Liver (tissue), 9 donors: ENCODE data around the gene EDIL3. TPM values are rescaled to one million over a fixed set of nuclear protein-coding genes. Genes with fewer than 3 reads are reported as not detected.

Source experiments
- DNase-seq: peaks from one replicate; pipeline ENCODE4 v3.0.0-alpha.2; 2017; ENCODE audit warnings: low spot score
- H3K27ac ChIP-seq, 2 donors: one replicate each; pipeline ENCODE4 v1.7.0; 2013; ENCODE audit warnings: inconsistent platforms in 2 of 2, low read length in 2 of 2, control low read depth in 1 of 2, low read depth in 1 of 2, mild to moderate bottlenecking in 1 of 2
- H3K27me3 ChIP-seq, 4 donors: one replicate each; pipeline versions ENCODE4 v1.6.1 to v1.7.0; 2013; ENCODE audit warnings: low read length in 3 of 4, inconsistent platforms in 1 of 4, mild to moderate bottlenecking in 1 of 4, moderate library complexity in 1 of 4; ENCODE audit not compliant: control insufficient read depth in 4 of 4, insufficient read depth in 4 of 4
- H3K36me3 ChIP-seq, 4 donors: one replicate each; pipeline versions ENCODE4 v1.6.1 to v1.7.0; 2013; ENCODE audit warnings: low read length in 3 of 4, mild to moderate bottlenecking in 3 of 4, low read depth in 1 of 4, moderate library complexity in 1 of 4; ENCODE audit not compliant: control insufficient read depth in 4 of 4, insufficient read depth in 3 of 4
- H3K4me1 ChIP-seq, 4 donors: one replicate each; pipeline versions ENCODE4 v1.6.1 to v1.7.0; 2013; ENCODE audit warnings: low read length in 3 of 4, mild to moderate bottlenecking in 3 of 4, moderate library complexity in 1 of 4; ENCODE audit not compliant: control insufficient read depth in 4 of 4, insufficient read depth in 4 of 4
- H3K4me3 ChIP-seq, 3 donors: one replicate each; pipeline versions ENCODE4 v1.6.1 to v1.7.0; 2013; ENCODE audit warnings: low read length in 3 of 3, control low read depth in 1 of 3, low read depth in 1 of 3, mild to moderate bottlenecking in 1 of 3
- H3K9ac ChIP-seq, 2 donors: one replicate each; pipeline ENCODE4 v1.7.0; 2013; ENCODE audit warnings: low read length in 2 of 2, mild to moderate bottlenecking in 2 of 2, moderate library complexity in 2 of 2, control low read depth in 1 of 2, low read depth in 1 of 2
- H3K9me3 ChIP-seq, 4 donors: one replicate each; pipeline versions ENCODE4 v1.6.1 to v1.7.0; 2013; ENCODE audit warnings: low read length in 3 of 4; ENCODE audit not compliant: control insufficient read depth in 4 of 4
- EGR1 ChIP-seq, 2 donors: IDR thresholded peaks; 2 replicates each; pipeline ENCODE4 v1.6.1; 2016 to 2018; ENCODE audit warnings: antibody characterized with exemption in 2 of 2, low read depth in 2 of 2
- FOXA1 ChIP-seq: IDR thresholded peaks from 2 replicates; pipeline ENCODE4 v1.6.1; 2016; ENCODE audit warnings: antibody characterized with exemption
- FOXA2 ChIP-seq: IDR thresholded peaks from 2 replicates; pipeline ENCODE4 v1.6.1; 2016; ENCODE audit warnings: antibody characterized with exemption
- GABPA ChIP-seq, 2 donors: IDR thresholded peaks in 1 of 2; conservative IDR thresholded peaks in 1 of 2; 2 replicates each; pipeline ENCODE4 v1.6.1; 2016; ENCODE audit warnings: antibody characterized with exemption in 2 of 2, mild to moderate bottlenecking in 1 of 2, moderate library complexity in 1 of 2
- HNF4A ChIP-seq, 2 donors: conservative IDR thresholded peaks; 2 replicates each; pipeline ENCODE4 v1.6.1; 2016; ENCODE audit warnings: antibody characterized with exemption in 2 of 2, mild to moderate bottlenecking in 2 of 2
- HNF4G ChIP-seq: IDR thresholded peaks from 2 replicates; pipeline ENCODE4 v1.6.1; 2016; ENCODE audit warnings: antibody characterized with exemption
- JUND ChIP-seq, 2 donors: IDR thresholded peaks; 2 replicates each; pipeline ENCODE4 v1.6.1; 2016; ENCODE audit warnings: antibody characterized with exemption in 2 of 2
- NR2F2 ChIP-seq: IDR thresholded peaks from 2 replicates; pipeline ENCODE4 v1.6.1; 2016; ENCODE audit warnings: antibody characterized with exemption
- RAD21 ChIP-seq, 2 donors: IDR thresholded peaks; 2 replicates each; pipeline ENCODE4 v1.6.1; 2016; ENCODE audit warnings: antibody characterized with exemption in 2 of 2, mild to moderate bottlenecking in 2 of 2
- RXRA ChIP-seq, 2 donors: IDR thresholded peaks; 2 replicates each; pipeline ENCODE4 v1.6.1; 2017 to 2018; ENCODE audit warnings: antibody characterized with exemption in 2 of 2, mild to moderate bottlenecking in 1 of 2
- SP1 ChIP-seq: IDR thresholded peaks from 2 replicates; pipeline ENCODE4 v1.6.1; 2018; ENCODE audit warnings: antibody characterized with exemption, mild to moderate bottlenecking
- TAF1 ChIP-seq: conservative IDR thresholded peaks from 2 replicates; pipeline ENCODE4 v1.6.1; 2016; ENCODE audit warnings: antibody characterized with exemption, mild to moderate bottlenecking
- YY1 ChIP-seq: IDR thresholded peaks from 2 replicates; pipeline ENCODE4 v1.6.1; 2016; ENCODE audit warnings: antibody characterized with exemption, mild to moderate bottlenecking
- WGBS: extraction: QIAGEN DNeasy Blood & Tissue Kit; methylation state at CpG from one replicate; pipeline ENCODE4 v1.1.7; 2013; 5-methylcytosine and 5-hydroxymethylcytosine counted together
- polyA plus RNA-seq, 2 donors: library from polyadenylated mRNA; stranded (reverse) in 1 of 2; unstranded in 1 of 2; fragments of 200-250 nt in 1 of 2; fragments of >200 nt in 1 of 2; fragmentation: Nextera tagmentation in 1 of 2; extraction: Ambion mirVana in 1 of 2; gene quantifications; one replicate each; pipeline versions ENCODE4 v1.2.1 to v1.2.3, GENCODE V29; 2013 to 2015
- total RNA-seq, 2 donors: library from RNA; depleted of rRNA; stranded (reverse); fragments of >200 nt; gene quantifications; one replicate each; pipeline ENCODE4 v1.2.3, GENCODE V29; 2014
- TF ChIP-seq, protein P1 (sequence below): IDR thresholded peaks from 2 replicates; pipeline ENCODE4 v1.6.1; 2016; ENCODE audit warnings: antibody characterized with exemption
- TF ChIP-seq, protein P2 (sequence below): fragments of 150-350 bp; IDR thresholded peaks from 2 replicates; pipeline ENCODE4 v1.5.1; 2017; ENCODE audit warnings: improper control_type of control experiment, low read depth, low read length; ENCODE audit not compliant: missing input control
- TF ChIP-seq, protein P3 (sequence below): IDR thresholded peaks from 2 replicates; pipeline ENCODE4 v1.6.1; 2016; ENCODE audit warnings: antibody characterized with exemption
- TF ChIP-seq, protein P4 (sequence below): IDR thresholded peaks from 2 replicates; pipeline ENCODE4 v1.6.1; 2016; ENCODE audit warnings: antibody characterized with exemption, mild to moderate bottlenecking
- TF ChIP-seq, protein P5 (sequence below): IDR thresholded peaks from 2 replicates; pipeline ENCODE4 v1.6.1; 2016; ENCODE audit warnings: antibody characterized with exemption
- donor health status: healthy.
- donor health status: healthy.
- donor health status: healthy.
- donor health status: healthy.
- donor health status: healthy.

EDIL3 gene
- total and polyA plus RNA-seq, 4 donors, result 0.33 to 12.0 (median 0.76) TPM

DNA sequence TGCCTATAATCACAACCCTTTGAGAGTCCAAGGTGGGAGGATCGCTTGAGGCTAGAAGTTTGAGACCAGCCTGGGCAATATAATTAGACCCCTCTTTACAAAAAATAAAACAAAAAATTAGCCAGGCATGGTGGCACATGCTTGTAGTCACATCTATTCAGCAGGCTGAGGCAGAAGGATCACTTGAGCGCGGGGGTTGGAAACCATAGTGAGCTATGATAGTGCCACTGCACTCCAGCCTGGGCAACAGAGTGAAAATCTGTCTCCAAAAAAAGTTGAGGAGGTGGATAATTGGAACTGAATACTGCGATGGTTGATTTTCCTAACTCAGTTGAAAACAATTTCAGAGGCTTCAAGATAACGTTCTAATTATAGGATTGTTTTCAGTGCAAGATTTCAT, 52.6 kb downstream of the EDIL3 start:
- H3K27me3 ChIP-seq, result no peaks in the 10 kb centered on the region
- no peak for DNase-seq
- peaks cover 0 to 2% (median 0%) of the 10 kb centered on the region in 4 donors for H3K9me3 ChIP-seq
- 92% methylated on average over 5 of the region's 5 CpGs for WGBS
- no peak overlapping the region for H3K4me3 ChIP-seq
- no peaks in the 10 kb centered on the region for H3K4me1 ChIP-seq
- TF ChIP-seq, protein P1, sequence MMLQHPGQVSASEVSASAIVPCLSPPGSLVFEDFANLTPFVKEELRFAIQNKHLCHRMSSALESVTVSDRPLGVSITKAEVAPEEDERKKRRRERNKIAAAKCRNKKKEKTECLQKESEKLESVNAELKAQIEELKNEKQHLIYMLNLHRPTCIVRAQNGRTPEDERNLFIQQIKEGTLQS, result no peak
- TF ChIP-seq RXRA (IDR thresholded peaks at IDR 0.05), result no peak
- TF ChIP-seq TAF1, result no peak
- no peak for TF ChIP-seq EGR1 (IDR thresholded peaks at IDR 0.05; ENCODE audit: low read depth in 2 of 2)
- no peak for TF ChIP-seq RAD21 (IDR thresholded peaks at IDR 0.05)
- TF ChIP-seq GABPA (IDR thresholded peaks at IDR 0.05 in 1 of 2, conservative IDR thresholded peaks at IDR 0.05 in 1 of 2), result no peak
- TF ChIP-seq, protein P2, sequence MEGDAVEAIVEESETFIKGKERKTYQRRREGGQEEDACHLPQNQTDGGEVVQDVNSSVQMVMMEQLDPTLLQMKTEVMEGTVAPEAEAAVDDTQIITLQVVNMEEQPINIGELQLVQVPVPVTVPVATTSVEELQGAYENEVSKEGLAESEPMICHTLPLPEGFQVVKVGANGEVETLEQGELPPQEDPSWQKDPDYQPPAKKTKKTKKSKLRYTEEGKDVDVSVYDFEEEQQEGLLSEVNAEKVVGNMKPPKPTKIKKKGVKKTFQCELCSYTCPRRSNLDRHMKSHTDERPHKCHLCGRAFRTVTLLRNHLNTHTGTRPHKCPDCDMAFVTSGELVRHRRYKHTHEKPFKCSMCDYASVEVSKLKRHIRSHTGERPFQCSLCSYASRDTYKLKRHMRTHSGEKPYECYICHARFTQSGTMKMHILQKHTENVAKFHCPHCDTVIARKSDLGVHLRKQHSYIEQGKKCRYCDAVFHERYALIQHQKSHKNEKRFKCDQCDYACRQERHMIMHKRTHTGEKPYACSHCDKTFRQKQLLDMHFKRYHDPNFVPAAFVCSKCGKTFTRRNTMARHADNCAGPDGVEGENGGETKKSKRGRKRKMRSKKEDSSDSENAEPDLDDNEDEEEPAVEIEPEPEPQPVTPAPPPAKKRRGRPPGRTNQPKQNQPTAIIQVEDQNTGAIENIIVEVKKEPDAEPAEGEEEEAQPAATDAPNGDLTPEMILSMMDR, result no peak
- no peak for TF ChIP-seq SP1
- no peak for TF ChIP-seq HNF4G
- TF ChIP-seq, protein P3, sequence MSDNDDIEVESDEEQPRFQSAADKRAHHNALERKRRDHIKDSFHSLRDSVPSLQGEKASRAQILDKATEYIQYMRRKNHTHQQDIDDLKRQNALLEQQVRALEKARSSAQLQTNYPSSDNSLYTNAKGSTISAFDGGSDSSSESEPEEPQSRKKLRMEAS, result no peak
- no peak for TF ChIP-seq JUND (IDR thresholded peaks at IDR 0.05)
- no peak for TF ChIP-seq FOXA2
- no peak for TF ChIP-seq NR2F2
- no peak for TF ChIP-seq FOXA1
- no peak for TF ChIP-seq HNF4A (conservative IDR thresholded peaks at IDR 0.05)
- no peak for TF ChIP-seq YY1
- TF ChIP-seq, protein P4, sequence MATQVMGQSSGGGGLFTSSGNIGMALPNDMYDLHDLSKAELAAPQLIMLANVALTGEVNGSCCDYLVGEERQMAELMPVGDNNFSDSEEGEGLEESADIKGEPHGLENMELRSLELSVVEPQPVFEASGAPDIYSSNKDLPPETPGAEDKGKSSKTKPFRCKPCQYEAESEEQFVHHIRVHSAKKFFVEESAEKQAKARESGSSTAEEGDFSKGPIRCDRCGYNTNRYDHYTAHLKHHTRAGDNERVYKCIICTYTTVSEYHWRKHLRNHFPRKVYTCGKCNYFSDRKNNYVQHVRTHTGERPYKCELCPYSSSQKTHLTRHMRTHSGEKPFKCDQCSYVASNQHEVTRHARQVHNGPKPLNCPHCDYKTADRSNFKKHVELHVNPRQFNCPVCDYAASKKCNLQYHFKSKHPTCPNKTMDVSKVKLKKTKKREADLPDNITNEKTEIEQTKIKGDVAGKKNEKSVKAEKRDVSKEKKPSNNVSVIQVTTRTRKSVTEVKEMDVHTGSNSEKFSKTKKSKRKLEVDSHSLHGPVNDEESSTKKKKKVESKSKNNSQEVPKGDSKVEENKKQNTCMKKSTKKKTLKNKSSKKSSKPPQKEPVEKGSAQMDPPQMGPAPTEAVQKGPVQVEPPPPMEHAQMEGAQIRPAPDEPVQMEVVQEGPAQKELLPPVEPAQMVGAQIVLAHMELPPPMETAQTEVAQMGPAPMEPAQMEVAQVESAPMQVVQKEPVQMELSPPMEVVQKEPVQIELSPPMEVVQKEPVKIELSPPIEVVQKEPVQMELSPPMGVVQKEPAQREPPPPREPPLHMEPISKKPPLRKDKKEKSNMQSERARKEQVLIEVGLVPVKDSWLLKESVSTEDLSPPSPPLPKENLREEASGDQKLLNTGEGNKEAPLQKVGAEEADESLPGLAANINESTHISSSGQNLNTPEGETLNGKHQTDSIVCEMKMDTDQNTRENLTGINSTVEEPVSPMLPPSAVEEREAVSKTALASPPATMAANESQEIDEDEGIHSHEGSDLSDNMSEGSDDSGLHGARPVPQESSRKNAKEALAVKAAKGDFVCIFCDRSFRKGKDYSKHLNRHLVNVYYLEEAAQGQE, result no peak
- TF ChIP-seq, protein P5, sequence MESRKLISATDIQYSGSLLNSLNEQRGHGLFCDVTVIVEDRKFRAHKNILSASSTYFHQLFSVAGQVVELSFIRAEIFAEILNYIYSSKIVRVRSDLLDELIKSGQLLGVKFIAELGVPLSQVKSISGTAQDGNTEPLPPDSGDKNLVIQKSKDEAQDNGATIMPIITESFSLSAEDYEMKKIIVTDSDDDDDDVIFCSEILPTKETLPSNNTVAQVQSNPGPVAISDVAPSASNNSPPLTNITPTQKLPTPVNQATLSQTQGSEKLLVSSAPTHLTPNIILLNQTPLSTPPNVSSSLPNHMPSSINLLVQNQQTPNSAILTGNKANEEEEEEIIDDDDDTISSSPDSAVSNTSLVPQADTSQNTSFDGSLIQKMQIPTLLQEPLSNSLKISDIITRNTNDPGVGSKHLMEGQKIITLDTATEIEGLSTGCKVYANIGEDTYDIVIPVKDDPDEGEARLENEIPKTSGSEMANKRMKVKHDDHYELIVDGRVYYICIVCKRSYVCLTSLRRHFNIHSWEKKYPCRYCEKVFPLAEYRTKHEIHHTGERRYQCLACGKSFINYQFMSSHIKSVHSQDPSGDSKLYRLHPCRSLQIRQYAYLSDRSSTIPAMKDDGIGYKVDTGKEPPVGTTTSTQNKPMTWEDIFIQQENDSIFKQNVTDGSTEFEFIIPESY, result no peak
- no peaks in the 10 kb centered on the region for H3K36me3 ChIP-seq
- no peak overlapping the region for H3K9ac ChIP-seq
- no peak overlapping the region for H3K27ac ChIP-seq
